Non-pigmented ciliary epithelial cell (primary cell): ENCODE measurements around the gene ZFR.
"Not testable (repeated sequence)": the region's sequence is repeated elsewhere in the genome, so short reads cannot be mapped to it uniquely, and the experiment has no call there.

ENCODE experiments used
- DNase-seq: peaks from one replicate; pipeline ENCODE4 v3.0.0-alpha.2; 2010; ENCODE audit warnings: low read depth

The ZFR gene

GRCh38 chr5:32406650-32407049 lies 37.9 kb downstream of the ZFR start:
- DNase-seq = no peak

GRCh38 chr5:32405507-32405906 lies 39.0 kb downstream of the ZFR start:
- no peak for DNase-seq

- no peak for DNase-seq
These were observed 40.8 kb downstream of the ZFR start for GRCh38 chr5:32403760-32404159.

GRCh38 chr5:32400401-32400800 lies 44.1 kb downstream of the ZFR start:
- DNase-seq = no peak

GRCh38 chr5:32398754-32399153 lies 45.8 kb downstream of the ZFR start:
- DNase-seq = peak; percentile 32

GRCh38 chr5:32394981-32395380 lies 49.6 kb downstream of the ZFR start:
- no peak for DNase-seq

- no peak for DNase-seq
These were observed 52.5 kb downstream of the ZFR start for GRCh38 chr5:32392039-32392438.

GRCh38 chr5:32390819-32391591 lies 53.5 kb downstream of the ZFR start:
- peak; percentile 88 for DNase-seq

GRCh38 chr5:32388432-32389129 lies 56.0 kb downstream of the ZFR start:
- peak; percentile 10 for DNase-seq

- no peak for DNase-seq
These were observed 56.7 kb downstream of the ZFR start for GRCh38 chr5:32387841-32388240.

GRCh38 chr5:32387211-32387610 lies 57.3 kb downstream of the ZFR start:
- DNase-seq = no peak

GRCh38 chr5:32384621-32385020 lies 59.9 kb downstream of the ZFR start:
- no peak for DNase-seq

- no peak for DNase-seq
These were observed 61.0 kb downstream of the ZFR start for GRCh38 chr5:32383586-32383985.

- DNase-seq = no peak
These were observed 61.5 kb downstream of the ZFR start for GRCh38 chr5:32383065-32383464.

- DNase-seq = no peak
These were observed 65.1 kb downstream of the ZFR start for GRCh38 chr5:32379421-32379820.

- no peak for DNase-seq
These were observed 65.6 kb downstream of the ZFR start for GRCh38 chr5:32378966-32379365.

GRCh38 chr5:32369542-32370155 lies 74.9 kb downstream of the ZFR start:
- DNase-seq = no peak

GRCh38 chr5:32369032-32369431 lies 75.5 kb downstream of the ZFR start:
- DNase-seq = no peak

GRCh38 chr5:32367271-32367670 lies 77.3 kb downstream of the ZFR start:
- not testable (repeated sequence) for DNase-seq

GRCh38 chr5:32365623-32366022 lies 78.9 kb downstream of the ZFR start:
- DNase-seq = no peak

GRCh38 chr5:32363030-32363429 lies 81.5 kb downstream of the ZFR start:
- no peak for DNase-seq

GRCh38 chr5:32362527-32362926 lies 82.0 kb downstream of the ZFR start:
- DNase-seq = no peak

- DNase-seq = no peak
These were observed 83.6 kb downstream of the ZFR start for GRCh38 chr5:32360906-32361305.
